Fibroblast of villous mesenchyme (primary cell): ENCODE data around the gene TM4SF1. TPM values are rescaled to one million over a fixed set of nuclear protein-coding genes. Genes with fewer than 3 reads are reported as not detected.

Experiments used
- DNase-seq: peaks from one replicate; pipeline ENCODE4 v3.0.0-alpha.2; 2010; ENCODE audit warnings: low read depth
- H3K4me3 ChIP-seq: 2 replicates; pipeline ENCODE4 v1.5.1; 2011; ENCODE audit warnings: low read depth, mild to moderate bottlenecking, low read length
- total RNA-seq: library from RNA; depleted of rRNA; stranded (reverse); fragments of >200 nt; gene quantifications from 2 replicates; pipeline ENCODE4 v1.2.3, GENCODE V29; 2012
- TF ChIP-seq, protein P1 (sequence below): IDR thresholded peaks from 2 replicates; pipeline ENCODE4 v1.5.1; 2012; ENCODE audit warnings: low read depth, mild to moderate bottlenecking, low read length; ENCODE audit not compliant: insufficient read depth

Gene TM4SF1
- 52.2 and 80.3 TPM in 2 replicates for total RNA-seq

GRCh38 chr3:149377408-149378364, at the start of gene TM4SF1:
Gene TM4SF1 (minus strand): TSS chr3:149377649. CDS start chr3:149377547, 102 bp downstream.
- peak; percentile 94 for DNase-seq
- TF ChIP-seq, protein P1, sequence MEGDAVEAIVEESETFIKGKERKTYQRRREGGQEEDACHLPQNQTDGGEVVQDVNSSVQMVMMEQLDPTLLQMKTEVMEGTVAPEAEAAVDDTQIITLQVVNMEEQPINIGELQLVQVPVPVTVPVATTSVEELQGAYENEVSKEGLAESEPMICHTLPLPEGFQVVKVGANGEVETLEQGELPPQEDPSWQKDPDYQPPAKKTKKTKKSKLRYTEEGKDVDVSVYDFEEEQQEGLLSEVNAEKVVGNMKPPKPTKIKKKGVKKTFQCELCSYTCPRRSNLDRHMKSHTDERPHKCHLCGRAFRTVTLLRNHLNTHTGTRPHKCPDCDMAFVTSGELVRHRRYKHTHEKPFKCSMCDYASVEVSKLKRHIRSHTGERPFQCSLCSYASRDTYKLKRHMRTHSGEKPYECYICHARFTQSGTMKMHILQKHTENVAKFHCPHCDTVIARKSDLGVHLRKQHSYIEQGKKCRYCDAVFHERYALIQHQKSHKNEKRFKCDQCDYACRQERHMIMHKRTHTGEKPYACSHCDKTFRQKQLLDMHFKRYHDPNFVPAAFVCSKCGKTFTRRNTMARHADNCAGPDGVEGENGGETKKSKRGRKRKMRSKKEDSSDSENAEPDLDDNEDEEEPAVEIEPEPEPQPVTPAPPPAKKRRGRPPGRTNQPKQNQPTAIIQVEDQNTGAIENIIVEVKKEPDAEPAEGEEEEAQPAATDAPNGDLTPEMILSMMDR: no peak
- peak within 1 kb of the TSS; percentile 77 for H3K4me3 ChIP-seq

- TF ChIP-seq, protein P1: no peak
- H3K4me3 ChIP-seq: no peak overlapping the region
- no peak for DNase-seq
These were observed 48.9 kb upstream of the TM4SF1 start for GRCh38 chr3:149426325-149426724.

- H3K4me3 ChIP-seq: no peak overlapping the region
- no peak for DNase-seq
- TF ChIP-seq, protein P1: no peak
These were observed 47.5 kb upstream of the TM4SF1 start for GRCh38 chr3:149424918-149425317.

- no peak overlapping the region for H3K4me3 ChIP-seq
- DNase-seq: no peak
- TF ChIP-seq, protein P1: no peak
These were observed 44.3 kb upstream of the TM4SF1 start for GRCh38 chr3:149421764-149422163.

GRCh38 chr3:149419816-149420215, 42.4 kb upstream of the TM4SF1 start:
- TF ChIP-seq, protein P1: no peak
- DNase-seq: no peak
- no peak overlapping the region for H3K4me3 ChIP-seq

- TF ChIP-seq, protein P1: no peak
- DNase-seq: no peak
- H3K4me3 ChIP-seq: no peak overlapping the region
These were observed 40.3 kb upstream of the TM4SF1 start for GRCh38 chr3:149417727-149418126.
